HuH-7 (cell line): ENCODE measurements around the gene CAVIN4.

ENCODE experiments used
- DNase-seq: peaks from one replicate; pipeline ENCODE4 v3.0.0; 2011; ENCODE audit warnings: low spot score

Gene CAVIN4, protein sequence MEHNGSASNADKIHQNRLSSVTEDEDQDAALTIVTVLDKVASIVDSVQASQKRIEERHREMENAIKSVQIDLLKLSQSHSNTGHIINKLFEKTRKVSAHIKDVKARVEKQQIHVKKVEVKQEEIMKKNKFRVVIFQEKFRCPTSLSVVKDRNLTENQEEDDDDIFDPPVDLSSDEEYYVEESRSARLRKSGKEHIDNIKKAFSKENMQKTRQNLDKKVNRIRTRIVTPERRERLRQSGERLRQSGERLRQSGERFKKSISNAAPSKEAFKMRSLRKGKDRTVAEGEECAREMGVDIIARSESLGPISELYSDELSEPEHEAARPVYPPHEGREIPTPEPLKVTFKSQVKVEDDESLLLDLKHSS

DNA sequence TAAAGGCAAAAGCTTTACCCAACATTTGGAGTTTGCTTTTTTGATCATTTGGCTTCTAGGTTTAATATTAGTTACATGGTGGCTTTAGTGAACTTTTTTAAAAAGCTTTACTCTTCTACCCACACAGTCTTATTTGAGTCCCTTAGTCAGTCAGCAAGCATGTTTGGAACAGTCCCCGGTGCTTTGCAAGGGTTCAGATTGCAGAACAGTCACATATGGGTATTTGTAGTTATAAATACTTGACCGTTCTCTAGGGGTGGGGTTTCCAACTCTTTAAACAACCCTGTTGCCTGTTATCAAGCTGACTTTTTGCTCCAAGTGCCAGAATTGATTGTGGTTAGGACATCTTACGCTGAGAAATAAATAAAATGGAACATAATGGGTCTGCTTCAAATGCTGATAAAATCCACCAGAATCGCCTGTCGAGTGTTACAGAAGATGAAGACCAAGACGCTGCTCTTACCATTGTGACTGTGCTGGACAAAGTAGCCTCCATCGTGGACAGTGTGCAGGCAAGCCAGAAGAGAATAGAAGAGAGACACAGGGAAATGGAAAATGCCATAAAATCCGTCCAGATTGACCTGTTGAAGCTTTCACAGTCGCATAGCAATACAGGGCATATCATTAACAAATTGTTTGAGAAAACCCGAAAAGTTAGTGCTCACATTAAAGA is at the start of gene CAVIN4:
Gene CAVIN4, plus strand, starts transcription at position 304 of the 673 bp plus-strand sequence. Its CDS starts 65 bp downstream, at position 369.
- DNase-seq, result no peak

GRCh38 chr9:100534401-100534800 is 43.5 kb upstream of the CAVIN4 start:
- no peak for DNase-seq

GRCh38 chr9:100540327-100540726 is 37.6 kb upstream of the CAVIN4 start:
- no peak for DNase-seq

- no peak for DNase-seq
Observed at GRCh38 chr9:100549048-100549447, 28.8 kb upstream of the CAVIN4 start.

- DNase-seq, result no peak
Observed at GRCh38 chr9:100554935-100555401, 22.9 kb upstream of the CAVIN4 start.

DNA sequence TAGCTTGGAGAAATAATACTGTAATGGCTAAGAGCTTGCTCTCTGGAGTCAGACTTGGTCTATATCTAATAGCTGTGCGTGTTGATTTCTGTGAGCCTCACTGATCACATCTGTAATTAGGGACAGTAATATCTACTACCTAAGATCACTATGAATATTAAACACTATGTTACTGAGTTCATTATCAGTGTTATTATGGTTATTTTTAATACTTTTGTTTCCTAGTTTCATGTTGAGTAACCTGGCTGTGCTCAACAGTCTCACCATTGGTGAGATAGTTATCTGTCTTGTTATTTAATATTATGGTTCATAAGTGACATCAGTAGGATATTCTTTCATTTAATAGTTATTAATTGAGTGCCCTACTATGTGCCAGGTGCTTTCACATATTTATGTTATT is 22.4 kb upstream of the CAVIN4 start:
- DNase-seq, result no peak

DNA sequence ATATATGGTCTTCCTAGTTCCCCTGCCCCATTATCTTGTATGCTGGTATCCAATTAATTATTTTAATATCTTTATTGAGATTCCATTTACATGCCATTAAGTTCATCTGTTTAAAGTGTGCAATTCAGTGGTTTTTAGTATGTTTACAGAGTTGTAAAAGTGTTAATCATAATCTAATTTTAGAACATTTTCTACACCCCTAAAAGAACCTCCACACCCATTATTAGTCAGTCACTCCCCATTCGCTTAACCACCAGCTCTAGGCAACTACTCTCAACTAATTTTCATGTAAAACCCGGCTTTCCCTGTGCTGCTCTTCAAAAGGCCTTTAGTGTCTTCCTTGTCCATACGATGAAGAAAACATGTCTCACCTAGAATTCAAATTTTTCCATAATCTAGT is 20.8 kb upstream of the CAVIN4 start:
- DNase-seq, result no peak

DNA sequence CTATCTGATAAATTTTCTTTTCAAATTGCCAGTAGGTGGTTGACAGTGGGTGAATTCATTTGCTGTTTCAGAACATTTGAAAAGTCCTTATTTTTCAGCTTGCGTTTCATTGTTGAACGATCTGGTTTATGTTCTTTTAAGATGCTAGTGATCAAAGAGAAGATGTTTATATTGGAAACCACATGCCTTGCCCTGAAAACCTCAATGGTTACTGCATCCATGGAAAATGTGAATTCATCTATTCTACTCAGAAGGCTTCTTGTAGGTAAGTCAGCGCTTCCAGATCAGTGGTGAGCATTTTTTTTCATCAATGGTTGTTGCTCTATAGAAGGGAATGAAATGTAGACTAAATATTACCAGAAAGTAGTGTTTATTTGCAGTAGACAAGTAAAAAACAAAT is 16.6 kb upstream of the CAVIN4 start:
- no peak for DNase-seq

- no peak for DNase-seq
Observed at GRCh38 chr9:100567856-100568255, 10.0 kb upstream of the CAVIN4 start.

GRCh38 chr9:100573655-100574260 is 4.1 kb upstream of the CAVIN4 start:
- DNase-seq, result no peak

GRCh38 chr9:100575006-100575405 is 2.9 kb upstream of the CAVIN4 start:
- no peak for DNase-seq

- no peak for DNase-seq
Observed at GRCh38 chr9:100575765-100576386, 2.0 kb upstream of the CAVIN4 start.

DNA sequence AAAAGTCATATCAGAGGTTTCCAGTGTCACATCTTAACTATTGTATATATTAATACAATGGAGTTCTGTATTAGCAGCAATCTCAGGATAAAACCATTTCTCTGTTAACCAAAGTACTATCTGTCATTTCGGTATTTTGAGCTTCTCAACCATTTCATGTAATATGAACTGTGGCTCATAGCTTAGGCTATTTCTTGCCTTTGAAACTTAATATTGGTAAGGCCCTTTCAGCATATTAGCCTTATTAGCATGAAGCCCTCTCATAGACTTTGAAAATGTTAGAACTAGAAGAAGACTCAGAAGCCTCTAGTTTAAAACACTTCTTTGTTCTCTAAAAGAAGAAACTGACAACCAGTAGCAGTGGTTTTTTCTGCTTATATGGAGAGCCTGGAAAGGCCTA is 731 bp downstream of the CAVIN4 start:
- no peak for DNase-seq

DNA sequence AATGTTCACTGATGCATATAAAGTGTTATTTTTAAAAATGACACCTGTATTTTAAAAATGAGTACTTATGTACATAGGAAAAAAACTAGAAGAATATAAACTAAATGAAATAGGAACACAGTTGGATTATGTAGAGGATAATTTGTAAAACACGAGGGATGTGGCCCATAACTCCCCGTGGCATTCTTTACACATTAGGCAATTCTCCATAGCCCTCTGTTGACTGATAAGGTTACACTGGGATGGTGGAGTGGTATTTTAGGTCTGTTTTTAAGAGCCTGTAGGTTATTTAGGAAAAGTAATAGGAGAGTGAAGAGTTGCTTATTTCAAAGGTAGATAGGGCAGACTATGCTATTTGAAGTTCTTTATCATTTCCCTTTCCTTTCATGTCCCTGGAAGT is 1.8 kb downstream of the CAVIN4 start:
- no peak for DNase-seq

- no peak for DNase-seq
Observed at GRCh38 chr9:100580257-100580656, 2.4 kb downstream of the CAVIN4 start.

DNA sequence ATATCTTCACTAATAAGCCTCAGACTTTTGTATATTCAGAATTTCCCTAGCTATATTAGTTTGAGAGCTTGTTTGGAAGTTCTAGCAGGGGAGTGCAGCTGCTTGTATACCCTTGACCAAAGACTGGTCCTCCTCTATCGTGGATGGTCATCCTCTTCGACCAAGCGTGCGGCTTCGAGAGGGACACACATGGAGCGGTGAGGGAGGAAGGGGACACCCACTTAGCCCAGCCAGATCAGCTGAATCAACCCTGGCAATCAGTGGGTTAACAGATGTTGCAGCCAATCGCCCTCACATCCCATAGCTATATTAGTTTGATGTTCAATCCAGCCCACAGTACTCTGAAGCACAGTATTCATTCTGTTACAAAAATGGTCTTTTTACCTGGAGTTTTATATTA is 3.2 kb downstream of the CAVIN4 start:
- DNase-seq, result no peak

DNA sequence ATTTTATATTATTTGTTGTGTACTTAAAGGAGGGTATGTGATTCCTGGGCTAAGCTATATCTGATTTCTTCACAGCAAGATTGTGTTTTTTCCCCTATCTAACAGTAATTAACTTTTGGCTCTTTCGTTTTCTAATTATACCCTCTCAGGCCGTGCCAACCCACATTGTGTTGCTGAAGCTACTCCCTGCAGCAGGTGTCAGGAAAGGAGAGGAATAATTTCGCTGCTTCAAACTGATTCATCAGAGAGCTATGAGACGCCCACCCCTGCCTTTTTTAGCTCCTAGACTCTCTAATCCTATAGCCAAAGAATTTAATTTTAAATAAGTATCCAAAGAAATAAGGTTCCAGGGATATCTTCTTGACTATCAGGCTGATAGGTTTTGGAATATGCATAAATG is 3.8 kb downstream of the CAVIN4 start:
- DNase-seq, result no peak

GRCh38 chr9:100583014-100583802 is 5.3 kb downstream of the CAVIN4 start:
- DNase-seq, result no peak

- no peak for DNase-seq
Observed at GRCh38 chr9:100584951-100585350, 7.1 kb downstream of the CAVIN4 start.

DNA sequence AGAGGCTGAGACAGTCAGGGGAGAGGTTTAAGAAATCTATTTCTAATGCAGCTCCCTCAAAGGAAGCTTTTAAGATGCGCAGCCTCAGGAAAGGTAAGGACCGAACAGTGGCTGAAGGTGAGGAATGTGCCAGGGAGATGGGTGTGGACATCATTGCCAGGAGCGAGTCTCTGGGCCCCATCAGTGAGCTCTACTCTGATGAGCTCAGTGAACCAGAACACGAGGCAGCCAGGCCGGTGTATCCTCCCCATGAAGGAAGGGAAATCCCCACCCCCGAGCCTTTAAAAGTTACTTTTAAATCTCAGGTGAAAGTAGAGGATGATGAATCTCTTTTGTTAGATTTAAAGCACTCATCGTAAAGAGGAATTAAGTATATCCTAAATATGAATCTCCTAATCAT is 8.2 kb downstream of the CAVIN4 start:
- DNase-seq, result no peak

DNA sequence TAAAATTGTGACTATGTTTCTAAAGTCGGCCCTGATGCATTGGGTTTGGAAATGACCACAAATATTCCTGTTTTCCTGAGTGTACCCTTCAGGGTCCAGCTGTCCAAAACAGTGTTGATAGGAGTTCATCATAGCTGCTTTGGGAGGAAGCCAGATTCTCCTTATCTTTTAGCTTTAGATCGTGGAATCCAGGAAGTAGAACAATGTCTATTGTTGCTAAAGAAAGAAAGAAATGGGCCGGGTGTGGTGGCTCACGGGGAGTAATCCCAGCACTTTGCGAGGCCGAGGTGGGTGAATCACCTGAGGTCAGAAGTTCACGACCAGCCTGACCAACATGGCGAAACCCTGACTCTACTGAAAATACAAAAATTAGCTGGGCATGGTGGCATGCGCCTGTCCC is 9.5 kb downstream of the CAVIN4 start:
- DNase-seq, result no peak

GRCh38 chr9:100589582-100589981 is 11.7 kb downstream of the CAVIN4 start:
- DNase-seq, result no peak
